HCT116 (cell line): ENCODE results near the gene BEGAIN. TPM values are rescaled to one million over a fixed set of nuclear protein-coding genes. Genes with fewer than 3 reads are reported as not detected.
"Not testable (repeated sequence)": the region's sequence is repeated elsewhere in the genome, so short reads cannot be mapped to it uniquely, and the experiment has no call there.

Experiments used
- ATAC-seq: fragments of 200-7000 bp; cut with Tn5 transposase; 2 replicates; pipeline ENCODE4 v1.9.1; 2020; ENCODE audit warnings: mild to moderate bottlenecking, moderate library complexity
- BruUV-seq: library from RNA; stranded (reverse); fragments of 400-500 nt; replicated peaks from 2 replicates; lab custom pipeline; 2021; lab: Mats Ljungman, UMichigan
- CTCF ChIA-PET: fragments of 300-600 bp; sonication (Branson Sonifier 250); formaldehyde crosslinking; loops from one replicate; lab custom pipeline; 2021; ENCODE audit warnings: antibody characterized with exemption; lab: Charles Lee
- POLR2A ChIA-PET: fragments of 300-600, 350-600 bp; sonication (Branson Sonifier 250); formaldehyde crosslinking; loops from one replicate; lab custom pipeline; 2021; ENCODE audit warnings: antibody characterized with exemption; lab: Charles Lee
- RAD21 ChIA-PET, 2 experiments: fragments of 300-600 bp; sonication (Branson Sonifier 250); formaldehyde crosslinking; loops; one replicate each; lab custom pipeline; 2023; ENCODE audit warnings: low total read pairs in 2 of 2; ENCODE audit not compliant: uncharacterized antibody in 2 of 2, unreplicated experiment in 2 of 2, low non-redundant PET in 1 of 2; lab: Charles Lee
- DNase-seq: peaks from one replicate; pipeline ENCODE4 v3.0.0-alpha.2; 2010; ENCODE audit warnings: low read depth, low spot score
- H2AFZ ChIP-seq: fragments of 200-600 bp; shearing (Covaris generic), sonication (generic); 2 replicates; pipeline ENCODE4 v1.6.1; 2017; ENCODE audit warnings: low read depth, mixed run types, mixed read lengths, antibody characterized with exemption, low read length; ENCODE audit not compliant: poor library complexity, severe bottlenecking
- H3K27ac ChIP-seq: 2 replicates; pipeline ENCODE4 v1.5.1; 2012; ENCODE audit warnings: low read depth, low read length
- H3K27me3 ChIP-seq: fragments of 200-600 bp; sonication (generic); 2 replicates; pipeline ENCODE4 v1.6.1; 2016; ENCODE audit warnings: mixed run types, low read length, mixed read lengths; ENCODE audit not compliant: insufficient read depth
- H3K36me3 ChIP-seq, 2 experiments: fragments of 200-500 bp in 1 of 2; fragments of 200-600 bp in 1 of 2; sonication (Bioruptor generic) in 1 of 2; sonication (generic) in 1 of 2; 2 replicates each; pipeline versions ENCODE4 v1.5.1 to v1.6.1; 2014 to 2016; ENCODE audit warnings: low read length in 2 of 2, inconsistent platforms in 1 of 2, mixed read lengths in 1 of 2, mixed run types in 1 of 2; ENCODE audit not compliant: insufficient read depth in 2 of 2, control insufficient read depth in 1 of 2
- H3K4me1 ChIP-seq, 2 experiments: fragments of 200-600 bp in 1 of 2; sonication (generic) in 1 of 2; 2 replicates each; pipeline versions ENCODE4 v1.5.1 to v1.6.1; 2012 to 2017; ENCODE audit warnings: low read length in 2 of 2, inconsistent platforms in 1 of 2, mild to moderate bottlenecking in 1 of 2, mixed read lengths in 1 of 2, mixed run types in 1 of 2, moderate library complexity in 1 of 2; ENCODE audit not compliant: insufficient read depth in 2 of 2, control insufficient read depth in 1 of 2
- H3K4me2 ChIP-seq: fragments of 200-600 bp; sonication (generic); 2 replicates; pipeline ENCODE4 v1.6.1; 2017; ENCODE audit warnings: mixed run types, low read length, mixed read lengths
- H3K4me3 ChIP-seq, 2 experiments: fragments of 200-600 bp in 1 of 2; sonication (generic) in 1 of 2; replicated peaks in 1 of 2; 2 replicates each; pipeline ENCODE4 v1.5.1; 2011 to 2016; ENCODE audit warnings: low read length in 2 of 2, control low read depth in 1 of 2, low read depth in 1 of 2, mild to moderate bottlenecking in 1 of 2, mixed read lengths in 1 of 2, mixed run types in 1 of 2
- H3K79me2 ChIP-seq: fragments of 200-600 bp; sonication (generic); 2 replicates; pipeline ENCODE4 v1.6.1; 2017; ENCODE audit warnings: mild to moderate bottlenecking, mixed run types, low read length, moderate library complexity, mixed read lengths; ENCODE audit not compliant: insufficient read depth
- H3K9ac ChIP-seq: fragments of 200-600 bp; sonication (generic); 2 replicates; pipeline ENCODE4 v1.6.1; 2016; ENCODE audit warnings: low read length, mixed read lengths
- H3K9me2 ChIP-seq: fragments of 200-600 bp; sonication (generic), shearing (Covaris generic); 2 replicates; pipeline ENCODE4 v1.6.1; 2017; ENCODE audit warnings: mixed run types, mild to moderate bottlenecking, moderate library complexity; ENCODE audit not compliant: insufficient read depth
- H3K9me3 ChIP-seq, 2 experiments: fragments of 200-500 bp in 1 of 2; fragments of 200-600 bp in 1 of 2; sonication (Bioruptor generic) in 1 of 2; sonication (generic) in 1 of 2; 2 replicates each; pipeline ENCODE4 v1.6.1; 2014 to 2017; ENCODE audit warnings: low read length in 2 of 2, mixed read lengths in 2 of 2, inconsistent platforms in 1 of 2, low read depth in 1 of 2, mild to moderate bottlenecking in 1 of 2, mixed run types in 1 of 2, moderate library complexity in 1 of 2; ENCODE audit not compliant: control insufficient read depth in 1 of 2, insufficient read depth in 1 of 2
- H4K20me1 ChIP-seq: fragments of 200-600 bp; sonication (generic), shearing (Covaris generic); 2 replicates; pipeline ENCODE4 v1.6.1; 2017; ENCODE audit warnings: mixed run types, mild to moderate bottlenecking, moderate library complexity; ENCODE audit not compliant: insufficient read depth
- JUND ChIP-seq: IDR thresholded peaks from 2 replicates; pipeline ENCODE4 v1.6.1; 2012
- SRF ChIP-seq: IDR thresholded peaks from 2 replicates; pipeline ENCODE4 v1.6.1; 2012; ENCODE audit warnings: low read depth
- intact Hi-C: fragments of 100-400 bp; cut with micrococcal nuclease; formaldehyde crosslinking; loops from 2 replicates; pipeline ENCODE4 v1.10.0; 2022
- total RNA-seq: library from RNA; stranded (reverse); gene quantifications from one replicate; pipeline ENCODE4 v1.2.1, GENCODE V29; 2021; ENCODE audit not compliant: unreplicated experiment
- TF ChIP-seq, protein P1 (sequence below): IDR thresholded peaks from 2 replicates; pipeline ENCODE4 v1.6.1; 2011; ENCODE audit warnings: mild to moderate bottlenecking, low read length, moderate library complexity; ENCODE audit not compliant: insufficient replicate concordance; ENCODE audit errors: extremely low read depth

Gene BEGAIN
- total RNA-seq, 1 experiment from 2014 or later = 8.5 TPM

DNA sequence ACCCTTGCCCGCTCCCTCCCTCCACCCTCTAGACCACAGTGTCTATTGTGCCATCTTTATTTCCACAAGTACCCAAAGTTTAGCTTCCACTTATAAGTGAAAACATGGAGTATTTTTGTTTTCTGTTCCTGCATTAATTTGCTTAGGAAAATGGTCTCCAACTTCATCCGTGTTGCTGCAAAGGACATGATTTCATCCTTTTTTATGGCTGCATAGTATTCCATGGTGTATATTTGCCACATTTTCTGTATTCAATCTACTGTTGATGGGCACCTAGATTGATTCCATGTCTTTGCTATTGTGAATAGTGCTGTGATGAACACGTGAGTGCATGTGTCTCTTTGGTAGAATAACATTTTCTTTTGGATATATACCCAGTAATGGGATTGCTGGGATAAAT lies 81.2 kb downstream of the BEGAIN start:
- H3K4me2 ChIP-seq, H4K20me1 ChIP-seq, H3K36me3 ChIP-seq, H3K79me2 ChIP-seq, DNase-seq, RAD21 ChIA-PET, H3K9me2 ChIP-seq, H2AFZ ChIP-seq, H3K27me3 ChIP-seq, H3K9me3 ChIP-seq, BruUV-seq, H3K4me1 ChIP-seq, H3K4me3 ChIP-seq, ATAC-seq, H3K27ac ChIP-seq, intact Hi-C loops, H3K9ac ChIP-seq, CTCF ChIA-PET, POLR2A ChIA-PET: not testable (repeated sequence)

DNA sequence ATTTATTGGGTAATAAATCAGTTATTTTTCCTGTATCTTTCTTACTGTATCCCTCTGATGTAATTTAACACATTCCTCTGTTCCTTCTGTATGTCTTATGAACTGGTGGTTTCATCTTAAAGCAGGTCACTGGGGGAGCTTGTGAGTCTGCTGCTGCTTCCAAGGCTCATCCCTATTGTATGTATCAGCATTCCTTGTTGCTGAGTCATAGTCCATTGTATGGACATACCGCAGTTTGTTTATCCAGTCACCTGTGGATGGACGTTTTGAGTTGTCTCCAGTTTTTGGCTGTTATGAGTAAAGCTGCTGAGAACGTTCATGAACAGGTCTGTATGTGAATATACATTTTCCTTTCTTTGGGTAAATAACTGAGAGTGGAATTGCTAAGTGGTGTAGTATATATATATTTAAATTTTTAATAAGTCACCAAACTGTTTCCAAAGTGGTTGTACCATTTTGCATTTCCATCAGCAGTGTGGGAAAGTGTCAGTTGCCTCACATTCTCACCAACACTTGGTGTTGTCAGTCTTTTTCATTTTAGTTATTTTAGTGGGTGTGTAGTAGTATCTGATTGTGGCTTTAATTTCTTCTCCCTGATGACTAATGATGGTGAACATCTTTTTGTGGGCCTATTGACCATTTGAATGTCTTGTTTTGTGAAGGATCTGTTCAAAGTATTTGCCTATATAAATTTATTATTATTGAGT lies 82.7 kb downstream of the BEGAIN start:
- RAD21 ChIA-PET = no interaction called here
- TF ChIP-seq, protein P1, sequence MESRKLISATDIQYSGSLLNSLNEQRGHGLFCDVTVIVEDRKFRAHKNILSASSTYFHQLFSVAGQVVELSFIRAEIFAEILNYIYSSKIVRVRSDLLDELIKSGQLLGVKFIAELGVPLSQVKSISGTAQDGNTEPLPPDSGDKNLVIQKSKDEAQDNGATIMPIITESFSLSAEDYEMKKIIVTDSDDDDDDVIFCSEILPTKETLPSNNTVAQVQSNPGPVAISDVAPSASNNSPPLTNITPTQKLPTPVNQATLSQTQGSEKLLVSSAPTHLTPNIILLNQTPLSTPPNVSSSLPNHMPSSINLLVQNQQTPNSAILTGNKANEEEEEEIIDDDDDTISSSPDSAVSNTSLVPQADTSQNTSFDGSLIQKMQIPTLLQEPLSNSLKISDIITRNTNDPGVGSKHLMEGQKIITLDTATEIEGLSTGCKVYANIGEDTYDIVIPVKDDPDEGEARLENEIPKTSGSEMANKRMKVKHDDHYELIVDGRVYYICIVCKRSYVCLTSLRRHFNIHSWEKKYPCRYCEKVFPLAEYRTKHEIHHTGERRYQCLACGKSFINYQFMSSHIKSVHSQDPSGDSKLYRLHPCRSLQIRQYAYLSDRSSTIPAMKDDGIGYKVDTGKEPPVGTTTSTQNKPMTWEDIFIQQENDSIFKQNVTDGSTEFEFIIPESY = no peak
- TF ChIP-seq SRF (no peak), JUND (0 out of 2 replicates have a peak, but pooled peaks have one; percentile 9)
- TF ChIP-seq, all 23 proteins: peak for 1
- no peak overlapping the region for H2AFZ ChIP-seq
- H3K9me2 ChIP-seq = no peaks in the 10 kb centered on the region
- ChIA-PET CTCF (no interaction called here), POLR2A (no interaction called here)
- H3K9me3 ChIP-seq = no peaks in the 10 kb centered on the region
- BruUV-seq = no TSS peak
- H3K4me1 ChIP-seq = peaks cover 0 to 5% of the 10 kb centered on the region in 2 experiments; a peak in 2 of 4 replicates
- DNase-seq (peak; percentile 12), ATAC-seq (peak; percentile 74)
- H3K4me3 ChIP-seq = no peak overlapping the region
- intact Hi-C loops = no loop called here
- no peaks in the 10 kb centered on the region for H3K79me2 ChIP-seq
- H4K20me1 ChIP-seq = no peaks in the 10 kb centered on the region
- no peak overlapping the region for H3K27ac ChIP-seq
- H3K27me3 ChIP-seq = no peaks in the 10 kb centered on the region
- H3K36me3 ChIP-seq = no peaks in the 10 kb centered on the region
- H3K4me2 ChIP-seq = no peak overlapping the region
- no peak overlapping the region for H3K9ac ChIP-seq
